ENCODE results near the gene CILP2.

The CILP2 gene

DNA sequence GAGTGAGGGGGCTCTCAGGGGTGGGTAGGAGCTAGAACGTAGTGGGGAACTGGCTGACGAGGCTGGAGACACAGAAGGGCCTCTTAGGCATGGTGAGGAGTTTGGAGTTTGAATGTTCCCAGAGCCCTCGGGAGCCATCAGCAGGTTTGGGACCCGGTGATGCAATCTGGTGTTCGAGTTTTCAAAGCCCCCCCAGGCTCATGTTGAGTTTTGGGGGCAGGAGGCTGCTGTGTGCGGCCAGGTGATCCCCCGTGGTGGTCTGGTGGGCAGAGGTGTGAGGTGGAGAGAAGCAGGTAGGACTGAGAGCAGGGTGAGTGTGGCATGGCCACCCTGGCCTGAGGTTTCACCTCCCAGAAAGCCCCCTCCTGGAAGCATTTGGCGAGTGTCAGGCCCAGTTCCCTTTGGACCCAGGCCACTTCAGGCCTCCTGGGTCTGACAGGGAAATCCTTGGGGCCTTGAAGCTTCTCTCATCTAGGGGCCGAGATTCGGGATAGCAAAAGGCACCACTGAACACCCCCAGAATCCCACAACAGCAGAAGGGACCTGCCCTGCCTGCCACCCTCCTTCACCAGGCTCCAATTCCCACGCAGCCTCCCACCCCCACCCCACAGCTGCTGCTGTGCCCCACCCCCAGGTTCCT is 8.2 kb upstream of the CILP2 start:
- DNase-seq, result no peak

- no peak for DNase-seq
Measured at GRCh38 chr19:19530423-19530804, 7.7 kb upstream of the CILP2 start.

DNA sequence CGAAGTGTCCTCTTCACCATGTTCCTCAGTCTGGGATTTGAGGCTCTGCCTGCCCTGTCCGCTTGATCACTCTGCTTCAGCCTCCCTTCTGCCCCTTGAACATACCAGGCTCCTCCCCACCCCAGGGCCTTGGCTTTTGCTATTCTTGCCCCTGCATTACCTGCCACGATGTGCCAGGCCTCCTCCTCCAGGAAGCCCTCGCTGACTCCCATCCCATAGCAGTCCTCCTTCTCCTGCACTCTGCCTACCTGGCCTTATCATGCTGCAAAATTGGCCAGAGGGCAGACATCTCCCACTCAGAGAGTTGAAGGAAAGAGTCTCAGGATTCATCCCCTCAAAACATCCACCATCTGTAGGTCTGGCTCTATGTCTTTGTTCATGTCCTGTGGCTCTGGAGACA is 7.2 kb upstream of the CILP2 start:
- DNase-seq, result no peak

DNA sequence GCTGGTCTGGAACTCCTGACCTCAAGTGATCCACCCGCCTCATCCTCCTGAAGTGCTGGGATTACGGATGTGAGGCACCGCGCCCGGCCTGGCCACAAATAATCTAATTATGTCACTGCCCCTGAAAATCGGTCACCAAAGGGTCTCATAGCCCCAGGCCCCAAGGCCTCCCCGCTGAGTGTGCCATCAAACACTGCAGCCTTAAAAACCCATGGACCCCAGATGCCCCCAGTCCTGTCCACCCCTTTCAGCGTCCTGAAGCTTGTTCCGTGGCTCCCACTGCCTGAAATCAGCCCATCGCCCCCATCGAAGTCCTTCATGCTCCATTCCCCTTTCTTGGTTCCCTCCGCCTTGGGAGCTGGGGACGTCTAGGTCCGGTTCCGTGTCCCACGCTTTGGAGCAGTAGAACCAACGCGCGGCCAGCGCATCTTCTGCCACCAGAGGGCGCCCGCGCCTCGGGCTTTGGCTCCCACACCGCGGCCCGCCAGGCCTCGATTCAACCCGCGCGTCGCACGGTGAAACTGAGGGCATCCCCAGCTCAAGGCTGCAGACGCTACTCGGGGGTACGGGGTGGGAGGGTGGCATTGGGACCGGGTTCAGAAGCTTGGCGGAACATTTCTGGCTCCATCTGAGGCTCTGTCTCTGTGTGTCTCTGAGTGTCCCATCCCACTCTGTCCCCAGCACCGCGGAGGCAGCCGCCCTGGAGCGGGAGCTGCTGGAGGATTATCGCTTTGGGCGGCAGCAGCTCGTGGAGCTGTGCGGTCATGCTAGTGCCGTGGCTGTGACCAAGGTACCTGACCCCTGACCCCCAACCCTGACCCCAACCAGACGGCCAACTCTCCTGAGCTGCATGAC is 5.9 kb upstream of the CILP2 start:
- DNase-seq, result peak; percentile 69 to 84 (median 79)

- DNase-seq, result no peak
Measured at GRCh38 chr19:19532806-19533701, 5.0 kb upstream of the CILP2 start.

- DNase-seq, result no peak
Measured at GRCh38 chr19:19533841-19534240, 4.2 kb upstream of the CILP2 start.

DNA sequence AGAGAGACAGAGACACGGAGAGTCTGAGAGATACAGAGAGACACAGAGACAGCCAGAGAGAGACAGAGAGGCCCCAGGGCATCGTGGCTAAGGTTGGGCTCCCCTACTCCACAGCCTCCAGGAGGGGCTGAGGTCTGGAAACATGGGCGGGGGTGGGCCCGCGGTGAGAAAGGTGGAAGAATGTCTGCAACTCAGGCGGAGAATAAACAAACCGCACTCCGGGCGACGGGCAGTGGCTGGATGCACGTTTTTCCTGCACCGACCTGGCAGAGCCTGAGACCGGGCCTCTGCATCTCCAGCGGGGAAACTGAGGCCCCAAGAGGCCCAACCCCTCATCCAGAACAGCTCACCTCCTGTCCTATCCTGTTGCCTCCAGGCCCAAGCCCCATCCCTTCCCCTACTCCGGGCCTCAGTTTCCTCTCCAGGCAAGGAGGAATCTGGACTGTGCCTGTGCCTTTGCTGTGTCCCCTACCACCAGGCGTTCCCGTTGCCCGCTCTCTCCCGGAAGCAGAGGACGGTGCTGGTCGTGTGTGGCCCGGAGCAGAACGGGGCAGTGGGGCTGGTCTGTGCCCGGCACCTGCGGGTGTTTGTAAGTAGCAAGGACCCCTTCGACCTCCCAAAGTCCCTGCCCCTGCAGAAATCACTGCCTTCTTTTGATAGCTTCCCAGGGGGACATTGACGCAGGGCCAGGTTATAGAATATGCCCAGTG is 3.4 kb upstream of the CILP2 start:
- no peak for DNase-seq

DNA sequence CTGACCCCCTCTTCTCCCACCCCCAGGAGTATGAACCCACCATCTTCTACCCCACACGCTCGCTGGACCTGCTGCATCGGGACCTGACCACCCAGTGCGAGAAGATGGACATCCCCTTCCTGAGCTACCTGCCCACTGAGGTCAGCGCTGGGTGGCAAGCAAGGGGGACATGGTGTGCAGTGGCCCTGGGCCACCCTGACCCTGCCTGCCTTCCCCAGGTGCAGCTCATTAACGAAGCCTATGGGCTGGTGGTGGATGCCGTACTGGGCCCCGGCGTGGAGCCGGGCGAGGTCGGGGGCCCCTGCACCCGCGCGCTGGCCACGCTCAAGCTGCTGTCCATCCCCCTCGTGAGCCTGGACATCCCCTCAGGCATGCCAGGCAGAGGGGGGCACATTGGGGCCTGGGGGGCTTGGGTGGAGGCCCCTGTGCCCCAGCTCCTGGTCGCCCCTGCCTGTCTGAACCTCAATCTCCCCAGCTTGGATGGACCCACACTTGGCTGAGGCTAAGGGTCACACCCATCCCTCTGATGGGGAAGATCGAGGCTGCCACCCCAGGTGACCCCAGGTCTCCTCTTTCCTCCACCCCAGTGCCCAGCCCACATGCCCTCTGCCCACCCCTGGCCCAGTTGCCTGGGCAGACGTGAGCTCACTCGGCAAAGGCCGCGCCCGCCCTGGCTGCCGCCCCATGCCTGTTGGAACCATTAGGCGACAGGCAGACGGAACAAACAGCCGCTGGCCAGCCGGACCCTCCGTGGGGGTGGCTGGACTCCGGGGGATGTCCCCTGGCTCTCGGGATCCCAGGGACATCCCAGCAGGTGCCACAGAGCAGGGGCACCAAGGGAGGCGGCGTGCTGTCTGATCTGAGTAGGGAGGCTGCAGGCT is 2.5 kb upstream of the CILP2 start:
- no peak for DNase-seq

DNA sequence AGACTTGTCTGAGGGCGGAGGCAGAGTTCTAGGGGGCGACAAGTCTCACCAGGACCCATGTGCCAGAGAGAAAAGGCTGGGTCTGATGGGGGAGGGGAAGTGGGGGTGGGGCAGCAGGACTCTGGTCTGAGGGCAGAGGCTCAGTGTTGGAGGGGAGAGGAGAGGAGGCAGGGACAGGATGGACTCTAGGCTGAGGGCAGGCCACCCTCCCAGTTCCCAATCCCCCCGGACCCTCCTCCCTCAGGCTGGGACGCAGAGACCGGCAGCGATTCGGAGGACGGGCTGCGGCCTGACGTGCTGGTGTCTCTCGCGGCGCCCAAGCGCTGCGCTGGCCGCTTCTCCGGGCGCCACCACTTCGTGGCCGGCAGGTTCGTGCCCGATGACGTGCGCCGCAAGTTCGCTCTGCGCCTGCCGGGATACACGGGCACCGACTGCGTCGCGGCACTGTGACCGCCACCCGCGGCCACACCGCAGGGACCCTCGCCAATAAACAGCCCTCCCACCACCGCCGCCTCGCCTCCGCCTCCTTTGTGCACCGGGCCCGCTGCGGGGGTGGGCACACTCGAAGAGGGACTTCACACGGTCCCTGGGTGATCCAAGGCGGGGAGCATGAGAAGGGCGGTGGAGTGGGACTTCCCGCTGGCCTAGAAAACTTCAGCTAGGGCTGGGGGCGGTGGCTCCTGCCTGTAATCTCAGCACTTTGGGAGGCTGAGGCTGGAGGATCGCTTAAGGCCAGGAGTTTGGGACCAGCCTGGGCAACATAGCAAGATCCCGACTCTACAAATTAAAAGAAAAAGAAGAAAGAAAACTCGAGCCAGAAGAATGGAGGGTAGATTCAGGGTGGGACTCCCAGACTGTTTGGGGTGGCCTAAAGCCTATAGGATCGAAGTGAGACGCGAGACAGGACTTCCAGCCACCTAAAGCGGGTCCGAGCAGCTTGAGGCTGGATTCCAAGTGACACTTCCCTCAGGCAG is 703 bp upstream of the CILP2 start:
- no peak for DNase-seq

GRCh38 chr19:19538785-19539166 is 711 bp downstream of the CILP2 start:
- no peak for DNase-seq

GRCh38 chr19:19539698-19540063 is 1.6 kb downstream of the CILP2 start:
- DNase-seq, result no peak

DNA sequence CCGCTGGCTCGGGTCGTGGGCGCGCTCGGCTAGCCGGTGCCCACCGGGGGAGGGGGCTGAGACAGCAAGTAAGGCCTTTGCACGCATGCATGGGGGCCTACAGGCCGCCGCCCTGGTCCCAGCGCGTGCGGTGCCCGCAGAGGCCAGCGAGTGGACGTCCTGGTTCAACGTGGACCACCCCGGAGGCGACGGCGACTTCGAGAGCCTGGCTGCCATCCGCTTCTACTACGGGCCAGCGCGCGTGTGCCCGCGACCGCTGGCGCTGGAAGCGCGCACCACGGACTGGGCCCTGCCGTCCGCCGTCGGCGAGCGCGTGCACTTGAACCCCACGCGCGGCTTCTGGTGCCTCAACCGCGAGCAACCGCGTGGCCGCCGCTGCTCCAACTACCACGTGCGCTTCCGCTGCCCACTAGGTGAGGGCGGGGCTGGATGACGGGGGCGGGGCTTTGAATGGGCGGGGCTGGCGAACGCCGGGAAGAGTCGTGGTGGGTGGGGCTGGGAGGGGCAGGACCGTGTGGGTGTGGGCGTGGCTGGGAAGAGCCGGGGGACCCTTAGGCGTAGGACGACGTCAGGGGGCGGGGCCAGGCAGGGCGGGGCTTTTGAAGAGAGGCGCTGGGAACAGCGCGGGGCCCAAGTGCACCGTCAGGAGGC is 2.1 kb downstream of the CILP2 start:
- peak; percentile 59 to 80 (median 63) for DNase-seq

GRCh38 chr19:19540715-19541515 is 2.9 kb downstream of the CILP2 start:
- peak; percentile 58 to 76 (median 72) for DNase-seq

DNA sequence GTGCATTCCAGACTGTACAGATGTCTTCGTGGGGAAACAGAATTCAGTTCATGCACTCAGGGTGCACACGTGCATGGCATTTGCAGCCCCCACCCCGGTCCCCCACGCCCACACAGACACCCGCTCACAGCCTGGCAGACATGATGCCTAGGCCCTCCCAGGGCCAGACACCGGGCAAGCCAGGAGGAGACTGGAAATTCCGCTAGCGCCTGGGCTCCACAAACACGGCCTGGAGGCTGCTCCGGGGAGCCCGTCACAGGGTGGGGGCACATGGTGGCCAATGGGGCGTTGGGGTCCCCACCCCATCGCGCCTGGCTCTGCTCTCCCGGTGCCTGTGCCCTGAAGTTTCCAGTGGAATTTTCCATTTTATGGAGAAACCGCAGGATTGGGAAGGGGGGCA is 3.6 kb downstream of the CILP2 start:
- no peak for DNase-seq

- DNase-seq, result no peak
Measured at GRCh38 chr19:19542507-19542906, 4.4 kb downstream of the CILP2 start.

DNA sequence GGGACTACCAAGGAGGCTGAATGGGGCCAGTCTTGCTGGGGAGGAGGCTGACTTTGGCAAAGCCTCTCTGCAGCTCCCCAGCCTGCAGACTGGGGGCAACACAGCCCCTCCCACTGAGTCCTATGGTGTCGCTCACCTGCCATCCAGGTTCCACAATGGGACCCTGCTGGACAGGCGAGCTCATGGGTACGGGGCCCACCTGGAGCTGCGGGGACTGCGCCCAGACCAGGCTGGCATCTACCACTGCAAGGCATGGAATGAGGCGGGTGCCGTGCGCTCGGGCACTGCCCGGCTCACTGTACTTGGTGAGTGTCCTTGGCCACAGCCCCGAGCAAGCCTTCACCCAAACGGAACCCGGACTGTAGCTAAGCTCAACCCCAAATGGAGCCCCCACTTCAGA is 5.0 kb downstream of the CILP2 start:
- no peak for DNase-seq

GRCh38 chr19:19543640-19544039 is 5.6 kb downstream of the CILP2 start:
- DNase-seq, result no peak

DNA sequence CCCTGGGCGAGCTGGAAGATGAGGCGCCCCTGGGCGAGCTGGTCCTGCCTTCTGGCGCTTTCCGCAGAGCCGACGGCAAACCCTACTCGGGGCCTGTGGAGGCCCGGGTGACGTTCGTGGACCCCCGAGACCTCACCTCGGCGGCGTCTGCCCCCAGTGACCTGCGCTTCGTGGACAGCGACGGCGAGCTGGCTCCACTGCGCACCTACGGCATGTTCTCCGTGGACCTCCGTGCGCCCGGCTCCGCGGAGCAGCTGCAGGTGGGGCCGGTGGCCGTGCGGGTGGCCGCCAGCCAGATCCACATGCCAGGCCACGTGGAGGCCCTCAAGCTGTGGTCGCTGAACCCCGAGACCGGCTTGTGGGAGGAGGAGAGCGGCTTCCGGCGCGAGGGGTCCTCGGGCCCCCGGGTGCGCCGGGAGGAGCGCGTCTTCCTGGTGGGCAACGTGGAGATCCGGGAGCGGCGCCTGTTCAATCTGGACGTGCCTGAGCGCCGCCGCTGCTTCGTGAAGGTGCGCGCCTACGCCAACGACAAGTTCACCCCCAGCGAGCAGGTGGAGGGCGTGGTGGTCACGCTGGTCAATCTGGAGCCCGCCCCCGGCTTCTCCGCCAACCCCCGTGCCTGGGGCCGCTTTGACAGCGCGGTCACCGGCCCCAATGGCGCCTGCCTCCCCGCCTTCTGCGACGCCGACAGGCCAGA is 6.3 kb downstream of the CILP2 start:
- no peak for DNase-seq

Measured in T-helper 1 cell (primary cell).